Middle frontal gyrus (tissue), 1 donor: ENCODE data around the gene ELMO3.

Experiments
- DNase-seq: peaks from one replicate; pipeline ENCODE4 v3.0.0-alpha.2; 2015; ENCODE audit warnings: low spot score; ENCODE audit errors: extremely low spot score

ELMO3 gene

DNA sequence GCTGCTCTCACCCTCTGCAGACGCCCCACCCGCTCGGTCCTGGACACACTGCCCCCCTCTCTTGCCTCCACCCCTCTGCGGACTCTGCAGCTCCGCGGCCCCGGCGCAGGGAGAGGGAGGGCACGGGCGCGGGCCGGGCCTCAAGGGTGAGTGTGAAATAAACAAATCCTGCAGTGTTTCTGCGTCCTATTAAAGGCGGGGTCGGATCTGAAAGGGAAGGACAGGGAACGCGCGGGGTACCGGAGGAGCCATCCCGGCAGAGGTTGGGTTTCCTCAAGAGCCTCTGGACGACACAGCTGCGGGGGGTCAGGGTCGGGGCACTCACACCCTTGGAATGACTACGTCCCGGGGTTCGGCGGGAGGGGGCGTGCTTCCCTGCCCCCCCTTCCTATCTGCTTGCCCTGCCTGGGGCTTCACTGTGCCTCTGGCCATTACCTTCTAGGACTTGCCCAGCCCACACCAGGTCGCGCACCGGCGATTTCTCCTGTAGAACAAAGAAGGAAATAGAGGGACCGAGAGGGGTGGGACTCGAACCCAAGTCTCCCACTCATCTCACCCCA, 34.9 kb upstream of the ELMO3 start:
- DNase-seq: no peak

GRCh38 chr16:67164599-67165061, 34.3 kb upstream of the ELMO3 start, which contains the start of gene HSF4:
Gene HSF4 (plus strand): TSS chr16:67164745. CDS start chr16:67164812, 67 bp downstream.
- no peak for DNase-seq

- DNase-seq: no peak
Measured at GRCh38 chr16:67165121-67166078, 33.5 kb upstream of the ELMO3 start.

GRCh38 chr16:67166110-67166547, 32.8 kb upstream of the ELMO3 start:
- DNase-seq: no peak

GRCh38 chr16:67166598-67167168, 32.2 kb upstream of the ELMO3 start:
- DNase-seq: no peak

GRCh38 chr16:67167588-67167987, 31.3 kb upstream of the ELMO3 start:
- DNase-seq: no peak

DNA sequence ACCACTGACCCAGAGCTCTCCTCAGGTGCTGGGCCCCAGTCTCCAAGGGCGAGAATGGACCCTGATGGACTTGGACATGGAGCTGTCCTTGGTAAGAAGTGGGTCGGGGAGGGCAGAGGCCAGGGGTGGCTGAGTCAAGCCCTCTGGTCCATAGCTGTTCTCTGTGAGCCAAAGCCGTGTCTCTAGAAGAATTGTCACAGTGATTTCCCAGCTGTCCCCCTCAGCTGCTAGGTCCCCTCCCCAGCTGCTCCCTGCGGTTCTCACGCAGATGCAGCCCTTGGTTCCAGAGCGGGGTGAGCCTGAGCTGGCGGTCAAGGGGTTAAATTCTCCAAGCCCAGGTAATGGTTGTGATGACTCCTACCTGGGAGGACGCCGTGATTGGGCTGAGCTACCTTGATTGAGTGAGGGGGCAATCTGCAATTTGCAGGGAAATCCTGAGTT, 29.9 kb upstream of the ELMO3 start:
- DNase-seq: no peak

DNA sequence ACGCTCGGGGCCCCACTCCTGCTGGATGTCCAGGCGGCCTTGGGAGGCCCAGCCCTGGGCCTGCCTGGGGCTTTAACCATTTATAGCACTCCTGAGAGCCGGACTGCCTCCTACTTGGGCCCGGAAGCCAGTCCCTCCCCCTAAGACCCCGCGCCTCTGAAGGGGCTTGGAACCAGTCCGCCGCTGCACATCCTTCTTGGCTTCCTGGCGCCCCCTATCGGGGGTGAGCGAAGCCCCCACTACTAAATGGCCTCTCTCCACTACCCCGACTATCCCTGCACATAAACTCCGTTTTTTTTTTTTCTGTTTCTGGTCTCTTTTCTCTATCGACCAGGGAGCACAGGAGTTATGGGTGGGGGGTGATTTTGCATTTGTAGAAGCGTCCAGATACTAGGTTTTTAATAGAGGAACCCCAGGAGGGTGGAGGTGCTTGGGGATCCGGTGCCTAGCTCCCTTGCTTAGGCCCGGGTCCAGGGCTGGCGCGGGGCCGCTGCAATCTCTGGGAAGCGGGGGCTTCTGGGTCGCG, 29.2 kb upstream of the ELMO3 start:
- no peak for DNase-seq

DNA sequence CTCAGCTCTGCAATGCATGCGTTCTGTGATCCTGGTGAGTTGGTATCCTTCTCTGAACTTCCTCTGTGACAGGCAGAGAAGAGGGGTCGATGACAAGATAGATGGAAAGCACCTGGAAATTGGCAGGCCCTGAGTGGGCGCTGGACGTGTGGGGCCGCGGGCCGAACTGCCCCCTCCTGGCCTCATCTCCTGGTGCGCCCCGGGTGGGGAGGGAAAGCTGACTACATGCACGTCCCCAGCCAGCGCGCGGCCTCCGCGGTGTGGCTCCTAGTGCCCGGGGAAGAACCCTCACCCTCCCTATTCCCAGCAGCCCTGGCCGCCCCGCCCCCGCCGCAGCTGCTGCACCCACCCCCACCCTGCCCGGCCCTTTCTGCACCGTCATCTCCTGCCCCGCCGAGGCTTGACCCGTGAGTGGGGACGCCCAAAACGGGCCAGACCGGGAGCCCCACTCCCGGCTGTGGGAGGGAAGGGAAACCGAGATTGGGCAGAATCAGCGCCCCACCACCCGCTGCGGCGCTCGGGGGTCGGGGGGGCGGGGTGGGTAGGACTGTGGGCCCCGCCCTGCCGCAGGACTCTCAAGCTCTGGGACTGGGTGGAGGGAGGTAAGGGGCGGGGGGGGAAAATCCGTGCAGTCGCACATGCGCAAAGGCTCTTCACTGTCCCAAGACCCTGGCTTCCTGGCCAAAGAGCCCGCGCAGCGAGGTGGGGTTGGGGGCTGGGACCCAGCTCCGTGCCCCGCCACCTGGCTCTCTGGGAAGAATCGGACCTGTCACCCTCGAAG, 28.6 kb upstream of the ELMO3 start, which contains the start of gene NOL3:
Gene NOL3 (plus strand): TSS at position 371 of the 781 bp plus-strand sequence.
- no peak for DNase-seq

DNA sequence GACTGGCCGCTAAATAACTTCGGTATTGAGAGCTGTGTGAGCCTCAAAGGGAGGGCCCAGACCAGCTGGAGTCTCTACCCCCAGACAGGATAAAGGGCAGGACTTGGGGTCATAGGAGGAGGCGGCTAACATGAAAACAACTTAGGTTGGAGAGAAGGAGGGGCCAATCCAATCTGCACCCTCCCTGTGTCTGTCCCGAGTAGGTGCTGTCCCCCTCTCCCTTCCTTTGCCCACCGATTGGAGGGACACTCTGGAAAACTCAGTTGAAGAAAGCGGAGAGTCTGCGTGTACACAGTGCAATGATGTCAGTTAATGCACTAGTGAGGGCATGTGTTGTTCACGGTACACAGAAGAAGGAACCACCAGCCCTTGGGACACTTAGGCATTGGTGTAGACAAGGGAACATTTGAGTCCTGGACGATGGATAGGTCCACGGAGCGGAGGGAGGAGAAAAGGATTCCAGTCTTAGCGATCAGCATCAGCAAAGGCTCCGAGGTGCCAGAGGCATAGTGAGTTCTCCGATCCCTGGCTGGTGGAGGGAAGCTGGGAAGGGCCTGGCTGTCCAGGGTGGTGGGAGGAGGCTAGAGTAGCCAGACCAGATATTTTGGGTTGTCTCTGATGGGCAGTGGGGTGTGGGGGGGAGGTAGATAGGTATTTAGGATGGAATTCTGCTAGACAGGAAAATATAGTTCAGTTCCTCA, 27.8 kb upstream of the ELMO3 start:
- DNase-seq: no peak

DNA sequence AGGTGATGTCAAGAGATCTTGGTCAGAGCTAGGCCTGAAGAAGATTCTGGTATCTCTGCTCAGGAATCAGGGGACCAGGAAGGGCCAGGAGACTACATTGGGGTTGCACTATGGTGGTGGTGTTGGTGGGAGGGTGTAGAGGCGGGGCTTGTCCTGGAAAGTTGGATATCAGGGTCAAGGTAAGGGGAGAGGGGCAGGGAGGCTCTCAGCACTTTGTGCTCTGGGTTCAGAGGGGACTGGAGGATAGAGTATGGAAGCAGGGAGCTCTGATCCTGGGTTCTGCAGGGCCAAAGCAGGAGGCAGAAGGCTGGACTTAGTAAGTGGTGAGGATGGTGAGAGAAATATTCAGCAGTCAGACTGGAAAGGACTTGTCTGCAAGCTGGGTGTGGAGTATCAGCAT, 25.6 kb upstream of the ELMO3 start:
- no peak for DNase-seq

DNA sequence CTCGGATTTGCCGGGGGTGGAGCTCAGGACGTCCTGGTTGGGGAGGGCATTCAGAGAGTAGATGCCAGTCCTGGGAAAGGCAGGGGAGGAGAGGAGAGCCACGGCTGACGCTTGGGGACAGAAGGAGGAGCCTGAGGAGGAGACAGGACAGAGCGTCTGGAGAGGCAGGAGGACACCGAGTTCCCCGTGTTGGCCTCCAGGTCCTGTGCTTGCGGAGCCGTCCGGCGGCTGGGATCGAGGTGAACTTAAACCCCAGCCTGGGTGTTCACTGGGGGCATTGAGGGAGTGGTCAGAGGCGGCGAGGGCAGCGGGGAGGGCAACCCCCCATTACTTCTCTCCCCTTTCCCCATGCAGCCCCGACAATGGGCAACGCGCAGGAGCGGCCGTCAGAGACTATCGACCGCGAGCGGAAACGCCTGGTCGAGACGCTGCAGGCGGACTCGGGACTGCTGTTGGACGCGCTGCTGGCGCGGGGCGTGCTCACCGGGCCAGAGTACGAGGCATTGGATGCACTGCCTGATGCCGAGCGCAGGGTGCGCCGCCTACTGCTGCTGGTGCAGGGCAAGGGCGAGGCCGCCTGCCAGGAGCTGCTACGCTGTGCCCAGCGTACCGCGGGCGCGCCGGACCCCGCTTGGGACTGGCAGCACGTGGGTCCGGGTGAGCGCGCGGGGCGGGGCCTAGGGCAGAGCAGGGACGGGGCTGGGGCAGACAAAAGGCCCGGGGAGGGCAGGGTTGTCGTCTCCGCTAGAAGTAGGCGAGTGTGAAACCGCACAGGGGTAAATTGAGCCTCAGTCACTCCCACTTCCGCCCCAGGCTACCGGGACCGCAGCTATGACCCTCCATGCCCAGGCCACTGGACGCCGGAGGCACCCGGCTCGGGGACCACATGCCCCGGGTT, 24.9 kb upstream of the ELMO3 start:
- DNase-seq: no peak

- DNase-seq: no peak
Measured at GRCh38 chr16:67174706-67175231, 24.2 kb upstream of the ELMO3 start.

DNA sequence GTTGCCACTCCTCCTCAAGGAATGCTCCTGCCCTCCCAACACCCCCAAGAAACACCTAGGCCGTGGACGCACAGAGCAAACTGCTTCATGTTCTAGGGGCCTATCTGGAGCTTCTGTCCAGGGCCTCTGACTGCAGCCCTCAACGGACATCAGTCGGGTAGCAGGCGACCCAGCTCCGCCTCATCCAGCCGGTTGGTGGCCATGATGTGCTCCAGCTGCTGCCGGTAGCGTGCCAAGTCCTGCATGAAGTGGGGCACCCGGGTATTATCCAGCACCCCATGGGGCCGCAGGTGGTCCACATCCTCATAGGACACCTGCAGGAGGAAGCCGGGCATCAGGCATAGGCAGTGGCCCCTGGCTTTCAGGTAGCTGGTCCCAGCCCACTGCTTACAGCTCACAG, 22.3 kb upstream of the ELMO3 start:
- DNase-seq: no peak

DNA sequence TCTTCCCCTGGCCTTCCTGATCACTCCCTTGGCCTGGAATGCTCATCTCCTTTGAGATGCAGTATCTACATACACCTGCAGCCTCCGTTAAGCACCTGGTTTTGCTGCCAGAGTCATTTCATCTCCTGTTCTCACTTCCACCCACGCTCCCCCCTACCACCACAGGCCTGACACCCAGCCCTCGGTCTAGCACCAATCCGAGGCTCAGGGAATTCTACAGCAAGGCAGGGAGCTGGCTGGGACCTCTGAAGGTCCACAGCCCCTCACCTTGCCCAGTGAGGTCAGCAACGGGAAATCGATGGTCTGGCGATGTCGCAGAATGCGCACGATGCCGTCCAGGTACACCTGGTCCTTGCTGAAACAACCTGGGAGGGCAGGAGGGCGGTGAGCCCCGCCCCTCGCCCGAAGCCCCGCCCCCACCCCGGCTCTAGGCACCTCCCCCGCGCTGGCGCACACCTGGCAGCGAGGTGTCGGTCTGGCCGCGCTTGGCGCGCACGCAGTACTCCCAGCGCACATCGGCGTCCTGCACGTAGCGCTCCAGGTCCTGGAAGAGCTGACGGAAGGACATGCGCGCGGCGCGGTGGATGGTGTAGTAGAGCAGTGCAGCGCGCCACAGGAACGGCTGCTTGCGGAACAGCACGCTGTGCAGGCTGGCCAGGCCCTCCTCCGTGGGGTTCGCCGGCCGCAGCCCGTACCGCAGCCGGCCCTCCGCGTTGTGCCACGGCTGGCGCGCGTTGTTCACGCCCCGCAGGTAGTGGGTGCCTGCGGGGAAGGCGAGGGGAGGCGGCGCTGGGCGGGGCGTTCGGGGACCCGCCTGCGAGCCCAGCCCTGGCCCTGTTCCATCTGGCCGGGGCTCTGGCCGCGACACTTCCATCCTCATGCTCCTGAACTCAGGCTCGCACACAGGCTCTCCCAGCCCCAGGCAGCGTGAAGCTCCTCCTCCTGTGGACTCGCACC, 20.9 kb upstream of the ELMO3 start:
- no peak for DNase-seq

- DNase-seq: no peak
Measured at GRCh38 chr16:67179421-67180080, 19.4 kb upstream of the ELMO3 start.

DNA sequence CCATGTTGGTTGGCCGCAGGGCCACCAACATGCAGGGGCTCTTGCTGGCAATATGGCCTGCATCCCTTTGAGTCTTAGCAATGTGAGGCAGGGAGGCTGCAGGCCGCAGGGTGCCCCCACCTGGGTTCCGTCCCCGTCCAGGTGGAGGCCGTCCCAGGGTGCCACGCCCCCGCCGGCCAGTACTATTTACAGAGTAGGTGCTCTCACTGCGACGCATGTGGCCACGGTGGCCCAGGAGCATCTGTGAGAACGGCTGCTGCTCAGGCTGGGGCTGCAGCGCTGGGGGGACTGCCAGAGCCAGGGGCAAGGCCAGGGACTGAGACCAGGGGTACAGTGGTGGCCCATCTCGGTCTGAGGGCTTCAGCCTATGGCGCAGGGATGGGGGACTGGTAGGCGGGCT, 18.8 kb upstream of the ELMO3 start:
- DNase-seq: no peak
